Activated CD8-positive, alpha-beta memory T cell treated with anti-CD3 and anti-CD28 coated beads, Interleukin-2, amount 10 ng/mL, durations not matched to agents 7 days and 5 days (primary cell): ENCODE results near the gene AMH. TPM values are rescaled to one million over a fixed set of nuclear protein-coding genes. Genes with fewer than 3 reads are reported as not detected.
A peak's percentile ranks its signal among the peaks of the same experiment; 100 is the strongest.

Experiments used
- ATAC-seq: fragments of 150-1000 bp; cut with Tn5 transposase; one replicate; pipeline ENCODE4 v1.10.0; 2021; ENCODE audit warnings: moderate library complexity
- CTCF ChIA-PET: fragments of 350-600 bp; sonication (Branson Sonifier 250); formaldehyde crosslinking; loops from one replicate; lab custom pipeline; 2021; ENCODE audit warnings: antibody characterized with exemption; lab: Charles Lee
- DNase-seq: peaks from one replicate; pipeline ENCODE4 v3.0.0-alpha.2; 2020
- H3K27ac Mint-ChIP-seq: one replicate; pipeline ENCODE4 v1.8.0; 2021; ENCODE audit warnings: mild to moderate bottlenecking, mixed read lengths
- H3K27me3 Mint-ChIP-seq: one replicate; pipeline ENCODE4 v1.8.0; 2021; ENCODE audit warnings: mixed read lengths
- H3K36me3 Mint-ChIP-seq: one replicate; pipeline ENCODE4 v1.8.0; 2021; ENCODE audit warnings: mild to moderate bottlenecking, mixed read lengths
- H3K4me1 Mint-ChIP-seq: one replicate; pipeline ENCODE4 v1.8.0; 2021; ENCODE audit warnings: mixed read lengths
- H3K4me3 Mint-ChIP-seq: one replicate; pipeline ENCODE4 v1.8.0; 2021; ENCODE audit warnings: mild to moderate bottlenecking, moderate library complexity, mixed read lengths
- H3K9me3 Mint-ChIP-seq: one replicate; pipeline ENCODE4 v1.8.0; 2022; ENCODE audit warnings: low read depth, mixed read lengths
- total RNA-seq, 2 experiments: library from RNA; stranded (reverse); gene quantifications; one replicate each; pipeline ENCODE4 v1.2.3, GENCODE V29; 2021

The AMH gene
- total RNA-seq, 2 experiments from 2014 or later, result 5.1 to 6.0 TPM

GRCh38 chr19:2233601-2234280 is 15.4 kb upstream of the AMH start:
- H3K4me3 Mint-ChIP-seq, result peak overlapping the region; percentile 13
- peaks cover 36% of the 10 kb centered on the region for H3K4me1 Mint-ChIP-seq
- peaks cover 34% of the 10 kb centered on the region for H3K36me3 Mint-ChIP-seq
- H3K27me3 Mint-ChIP-seq, result no peaks in the 10 kb centered on the region
- DNase-seq (no peak), ATAC-seq (no peak)
- peak overlapping the region; percentile 67 for H3K27ac Mint-ChIP-seq
- no peaks in the 10 kb centered on the region for H3K9me3 Mint-ChIP-seq
- CTCF ChIA-PET, result interaction anchor here (0.6 to 2.2 kb wide), 3 partner anchors 28 to 87 kb away, joined by 5 to 19 read pairs (median 5); no protein-coding TSS in a partner anchor

- Mint-ChIP-seq H3K27ac (peak overlapping the region; percentile 87), H3K4me1 (peaks cover 46% of the 10 kb centered on the region), H3K4me3 (peak overlapping the region; percentile 93), H3K36me3 (peaks cover 33% of the 10 kb centered on the region), H3K9me3 (no peaks in the 10 kb centered on the region), H3K27me3 (no peaks in the 10 kb centered on the region)
- ATAC-seq, result no peak
- CTCF ChIA-PET, result interaction anchor here (0.8 to 2.2 kb wide), 11 partner anchors 19 to 159 kb away, joined by 3 to 19 read pairs (median 7); partner anchors contain the start of gene AP3D1
- no peak for DNase-seq
Observed at GRCh38 chr19:2234996-2235380, 14.1 kb upstream of the AMH start.

GRCh38 chr19:2235381-2236063 is 13.6 kb upstream of the AMH start:
- Mint-ChIP-seq H3K27ac (peak overlapping the region; percentile 87), H3K27me3 (no peaks in the 10 kb centered on the region), H3K4me1 (peaks cover 50% of the 10 kb centered on the region), H3K36me3 (peaks cover 35% of the 10 kb centered on the region), H3K9me3 (no peaks in the 10 kb centered on the region), H3K4me3 (peak overlapping the region; percentile 93)
- no peak for DNase-seq
- CTCF ChIA-PET, result interaction anchor here (0.7 to 2.2 kb wide), 19 partner anchors 18 to 376 kb away, joined by 3 to 19 read pairs (median 4); partner anchors contain the start of genes AP3D1, LSM7 and SPPL2B
- ATAC-seq, result peak; percentile 5

- CTCF ChIA-PET, result interaction anchor here (0.7 to 2.2 kb wide), 18 partner anchors 18 to 375 kb away, joined by 3 to 19 read pairs (median 4); partner anchors contain the start of genes AP3D1, LSM7 and SPPL2B
- H3K36me3 Mint-ChIP-seq, result peaks cover 39% of the 10 kb centered on the region
Observed at GRCh38 chr19:2236064-2236313, 13.1 kb upstream of the AMH start.

GRCh38 chr19:2236314-2237050 is 12.6 kb upstream of the AMH start, which contains the start of the genes PLEKHJ1 and SF3A2:
Gene PLEKHJ1 (minus strand): TSS chr19:2236329. CDS start chr19:2236248, 81 bp downstream.
Gene SF3A2 (plus strand): TSS chr19:2236824. CDS start chr19:2243419, 6,595 bp downstream.
- Mint-ChIP-seq H3K4me1 (peaks cover 59% of the 10 kb centered on the region), H3K4me3 (peak within 1 kb of the TSS; percentile 93), H3K27me3 (no peaks in the 10 kb centered on the region), H3K9me3 (no peaks in the 10 kb centered on the region), H3K27ac (peak within 1 kb of the TSS; percentile 96), H3K36me3 (peaks cover 41% of the 10 kb centered on the region)
- ATAC-seq, result peak; percentile 87
- peak; percentile 99 for DNase-seq
- CTCF ChIA-PET, result interaction anchor here (0.7 to 5.9 kb wide), 21 partner anchors 16 to 375 kb away, joined by 3 to 68 read pairs (median 5); partner anchors contain the start of genes AP3D1, LSM7 and SPPL2B

More at GRCh38 chr19:2236064-2236313, 13.1 kb upstream of the AMH start:
- peak overlapping the region; percentile 96 for H3K27ac Mint-ChIP-seq
- no peak for ATAC-seq
- H3K27me3 Mint-ChIP-seq, result no peaks in the 10 kb centered on the region
- H3K4me1 Mint-ChIP-seq, result peaks cover 55% of the 10 kb centered on the region
- no peak for DNase-seq
- H3K4me3 Mint-ChIP-seq, result peak overlapping the region; percentile 93
- no peaks in the 10 kb centered on the region for H3K9me3 Mint-ChIP-seq

- peak overlapping the region; percentile 96 for H3K27ac Mint-ChIP-seq
- ATAC-seq (no peak), DNase-seq (no peak)
- CTCF ChIA-PET, result interaction anchor here (1.1 to 5.9 kb wide), 10 partner anchors 15 to 220 kb away, joined by 3 to 68 read pairs (median 6); partner anchors contain the start of genes AP3D1 and LMNB2
- peaks cover 67% of the 10 kb centered on the region for H3K4me1 Mint-ChIP-seq
- no peaks in the 10 kb centered on the region for H3K9me3 Mint-ChIP-seq
- peaks cover 44% of the 10 kb centered on the region for H3K36me3 Mint-ChIP-seq
- H3K27me3 Mint-ChIP-seq, result no peaks in the 10 kb centered on the region
- peak overlapping the region; percentile 93 for H3K4me3 Mint-ChIP-seq
Observed at GRCh38 chr19:2237051-2237868, 11.9 kb upstream of the AMH start.

GRCh38 chr19:2237869-2238153 is 11.3 kb upstream of the AMH start:
- H3K9me3 Mint-ChIP-seq, result no peaks in the 10 kb centered on the region
- H3K4me1 Mint-ChIP-seq, result peaks cover 71% of the 10 kb centered on the region
- H3K27ac Mint-ChIP-seq, result peak overlapping the region; percentile 96
- ATAC-seq (no peak), DNase-seq (no peak)
- H3K4me3 Mint-ChIP-seq, result peak overlapping the region; percentile 93
- CTCF ChIA-PET, result interaction anchor here (1.1 to 5.9 kb wide), 11 partner anchors 14 to 373 kb away, joined by 3 to 68 read pairs (median 4); partner anchors contain the start of genes AP3D1 and LMNB2
- H3K36me3 Mint-ChIP-seq, result peaks cover 45% of the 10 kb centered on the region
- no peaks in the 10 kb centered on the region for H3K27me3 Mint-ChIP-seq

GRCh38 chr19:2239173-2239572 is 9.9 kb upstream of the AMH start:
- CTCF ChIA-PET, result interaction anchor here (0.7 to 5.9 kb wide), 14 partner anchors 10 to 409 kb away, joined by 3 to 68 read pairs (median 4); partner anchors contain the start of gene JSRP1
- Mint-ChIP-seq H3K9me3 (no peaks in the 10 kb centered on the region), H3K27ac (peak overlapping the region; percentile 96), H3K4me1 (peaks cover 60% of the 10 kb centered on the region), H3K27me3 (no peaks in the 10 kb centered on the region), H3K36me3 (peaks cover 41% of the 10 kb centered on the region), H3K4me3 (peak overlapping the region; percentile 93)
- DNase-seq (no peak), ATAC-seq (no peak)

GRCh38 chr19:2239771-2240770 is 9.1 kb upstream of the AMH start:
- no peaks in the 10 kb centered on the region for H3K9me3 Mint-ChIP-seq
- CTCF ChIA-PET, result interaction anchor here (0.7 to 5.9 kb wide), 16 partner anchors 11 to 408 kb away, joined by 3 to 68 read pairs (median 4); partner anchors contain the start of gene JSRP1
- H3K27ac Mint-ChIP-seq, result peak overlapping the region; percentile 96
- H3K4me3 Mint-ChIP-seq, result peak overlapping the region; percentile 93
- peaks cover 53% of the 10 kb centered on the region for H3K4me1 Mint-ChIP-seq
- H3K36me3 Mint-ChIP-seq, result peaks cover 47% of the 10 kb centered on the region
- no peak for ATAC-seq
- peak; percentile 74 for DNase-seq
- no peaks in the 10 kb centered on the region for H3K27me3 Mint-ChIP-seq

GRCh38 chr19:2240881-2241760 is 8.0 kb upstream of the AMH start:
- no peaks in the 10 kb centered on the region for H3K9me3 Mint-ChIP-seq
- H3K4me3 Mint-ChIP-seq, result peak overlapping the region; percentile 93
- ATAC-seq (no peak), DNase-seq (no peak)
- peaks cover 53% of the 10 kb centered on the region for H3K36me3 Mint-ChIP-seq
- CTCF ChIA-PET, result interaction anchor here (0.8 to 5.9 kb wide), 7 partner anchors 11 to 151 kb away, joined by 3 to 68 read pairs (median 6); no protein-coding TSS in a partner anchor
- peak overlapping the region; percentile 96 for H3K27ac Mint-ChIP-seq
- peaks cover 50% of the 10 kb centered on the region for H3K4me1 Mint-ChIP-seq
- H3K27me3 Mint-ChIP-seq, result no peaks in the 10 kb centered on the region
